ENCODE measurements around the gene EXTL1.

The EXTL1 gene

GRCh38 chr1:25990702-25991395 lies 30.7 kb upstream of the EXTL1 start:
- Histone ChIP-seq H3K4me3 (no peak overlapping the region), H3K36me3 (replicated peaks) (peaks cover 3% of the 10 kb centered on the region; the same call in 1 of the 2 replicates), H3K9me3 (no peaks in the 10 kb centered on the region), H3K4me1 (no peaks in the 10 kb centered on the region), H3K27me3 (ENCODE audit: low read depth) (no peaks in the 10 kb centered on the region)
- in situ Hi-C loops (cut with MboI; ENCODE audit: low sequenced_read_pairs), result no loop called here
- no peak for DNase-seq (ENCODE audit: low spot score in 2 of 2)

GRCh38 chr1:25991937-25992688 lies 29.5 kb upstream of the EXTL1 start:
- DNase-seq (ENCODE audit: low spot score in 2 of 2), result no peak
- 0 out of 2 replicates have a peak, but pooled peaks cover 2% of the 10 kb centered on the region for H3K36me3 ChIP-seq (replicated peaks)
- no peaks in the 10 kb centered on the region for H3K9me3 ChIP-seq
- no peaks in the 10 kb centered on the region for H3K27me3 ChIP-seq (ENCODE audit: low read depth)
- in situ Hi-C loops (cut with MboI; ENCODE audit: low sequenced_read_pairs), result no loop called here
- no peak overlapping the region for H3K4me3 ChIP-seq
- peaks cover 6% of the 10 kb centered on the region for H3K4me1 ChIP-seq

- Histone ChIP-seq H3K9me3 (no peaks in the 10 kb centered on the region), H3K36me3 (replicated peaks) (0 out of 2 replicates have a peak, but pooled peaks cover 2% of the 10 kb centered on the region), H3K4me1 (peaks cover 8% of the 10 kb centered on the region), H3K27me3 (ENCODE audit: low read depth) (no peaks in the 10 kb centered on the region), H3K4me3 (no peak overlapping the region)
- DNase-seq (ENCODE audit: low spot score in 2 of 2), result no peak
- in situ Hi-C loops (cut with MboI; ENCODE audit: low sequenced_read_pairs), result no loop called here
These were observed 28.8 kb upstream of the EXTL1 start for GRCh38 chr1:25992689-25993171.

GRCh38 chr1:25993197-25993951 lies 28.2 kb upstream of the EXTL1 start:
- no peak overlapping the region for H3K4me3 ChIP-seq
- H3K9me3 ChIP-seq, result no peaks in the 10 kb centered on the region
- H3K4me1 ChIP-seq, result peaks cover 10% of the 10 kb centered on the region
- in situ Hi-C loops (cut with MboI; ENCODE audit: low sequenced_read_pairs), result no loop called here
- no peak for DNase-seq (ENCODE audit: low spot score in 2 of 2)
- H3K36me3 ChIP-seq (replicated peaks), result no peaks in the 10 kb centered on the region
- H3K27me3 ChIP-seq (ENCODE audit: low read depth), result no peaks in the 10 kb centered on the region

GRCh38 chr1:25994402-25995150 lies 27.0 kb upstream of the EXTL1 start:
- H3K27me3 ChIP-seq (ENCODE audit: low read depth), result no peaks in the 10 kb centered on the region
- in situ Hi-C loops (cut with MboI; ENCODE audit: low sequenced_read_pairs), result loop anchor here (5.0 kb wide), 1 partner anchor 97 kb away; no protein-coding TSS in a partner anchor
- peaks cover 14% of the 10 kb centered on the region for H3K4me1 ChIP-seq
- H3K4me3 ChIP-seq, result no peak overlapping the region
- no peaks in the 10 kb centered on the region for H3K36me3 ChIP-seq (replicated peaks)
- no peak for DNase-seq (ENCODE audit: low spot score in 2 of 2)
- H3K9me3 ChIP-seq, result no peaks in the 10 kb centered on the region

- in situ Hi-C loops (cut with MboI; ENCODE audit: low sequenced_read_pairs), result loop anchor here (5.0 kb wide), 1 partner anchor 100 kb away; no protein-coding TSS in a partner anchor
- peak; percentile 13 to 18 for DNase-seq (ENCODE audit: low spot score in 2 of 2)
These were observed 24.4 kb upstream of the EXTL1 start for GRCh38 chr1:25996966-25997827.

GRCh38 chr1:25997828-25998761 lies 23.5 kb upstream of the EXTL1 start, which contains the start of gene PAFAH2:
TSS of gene PAFAH2 (minus strand) at chr1:25998063. CDS start at chr1:25990816, 7,247 bp downstream.
- H3K4me1 ChIP-seq, result peaks cover 14% of the 10 kb centered on the region
- in situ Hi-C loops (cut with MboI; ENCODE audit: low sequenced_read_pairs), result loop anchor here (5.0 kb wide), 1 partner anchor 101 kb away; no protein-coding TSS in a partner anchor
- peak within 1 kb of the TSS; percentile 63 for H3K4me3 ChIP-seq
- peak; percentile 97 for DNase-seq (ENCODE audit: low spot score in 2 of 2)
- no peaks in the 10 kb centered on the region for H3K27me3 ChIP-seq (ENCODE audit: low read depth)
- no peaks in the 10 kb centered on the region for H3K9me3 ChIP-seq
- no peaks in the 10 kb centered on the region for H3K36me3 ChIP-seq (replicated peaks)

More at GRCh38 chr1:25996966-25997827, 24.4 kb upstream of the EXTL1 start:
- Histone ChIP-seq H3K9me3 (no peaks in the 10 kb centered on the region), H3K4me1 (peaks cover 14% of the 10 kb centered on the region), H3K27me3 (ENCODE audit: low read depth) (no peaks in the 10 kb centered on the region), H3K36me3 (replicated peaks) (no peaks in the 10 kb centered on the region), H3K4me3 (peak overlapping the region; percentile 63)

- in situ Hi-C loops (cut with MboI; ENCODE audit: low sequenced_read_pairs), result loop anchor here (5.0 kb wide), 1 partner anchor 102 kb away; no protein-coding TSS in a partner anchor
- H3K4me3 ChIP-seq, result no peak overlapping the region
- DNase-seq (ENCODE audit: low spot score in 2 of 2), result no peak
These were observed 22.4 kb upstream of the EXTL1 start for GRCh38 chr1:25999041-25999800.

GRCh38 chr1:26003262-26003661 lies 18.3 kb upstream of the EXTL1 start:
- in situ Hi-C loops (cut with MboI; ENCODE audit: low sequenced_read_pairs), result no loop called here
- no peak overlapping the region for H3K4me3 ChIP-seq
- H3K9me3 ChIP-seq, result no peaks in the 10 kb centered on the region
- no peaks in the 10 kb centered on the region for H3K27me3 ChIP-seq (ENCODE audit: low read depth)
- no peaks in the 10 kb centered on the region for H3K36me3 ChIP-seq (replicated peaks)
- peaks cover 5% of the 10 kb centered on the region for H3K4me1 ChIP-seq
- DNase-seq (ENCODE audit: low spot score in 2 of 2), result no peak

More at GRCh38 chr1:25999041-25999800, 22.4 kb upstream of the EXTL1 start:
- Histone ChIP-seq H3K27me3 (ENCODE audit: low read depth) (no peaks in the 10 kb centered on the region), H3K36me3 (replicated peaks) (no peaks in the 10 kb centered on the region), H3K4me1 (peaks cover 14% of the 10 kb centered on the region), H3K9me3 (no peaks in the 10 kb centered on the region)

- Histone ChIP-seq H3K9me3 (no peaks in the 10 kb centered on the region), H3K36me3 (replicated peaks) (no peaks in the 10 kb centered on the region), H3K4me1 (peaks cover under 1% of the 10 kb centered on the region; the same call in 1 of the 2 replicates), H3K27me3 (ENCODE audit: low read depth) (no peaks in the 10 kb centered on the region), H3K4me3 (no peak overlapping the region)
- no peak for DNase-seq (ENCODE audit: low spot score in 2 of 2)
- in situ Hi-C loops (cut with MboI; ENCODE audit: low sequenced_read_pairs), result no loop called here
These were observed 17.8 kb upstream of the EXTL1 start for GRCh38 chr1:26003756-26004155.

Data from HAP-1 (cell line).